Ascending aorta (tissue), 2 donors: ENCODE results near the gene ASIC3. TPM values are rescaled to one million over a fixed set of nuclear protein-coding genes. Genes with fewer than 3 reads are reported as not detected.

Experiments used
- DNase-seq, 2 donors: peaks; one replicate each; pipeline ENCODE4 v3.0.0-alpha.2; 2019; ENCODE audit warnings: low spot score in 2 of 2
- H3K27ac ChIP-seq, 2 donors: fragments of 200-600 bp; sonication (generic); one replicate each; pipeline ENCODE4 v1.5.1; 2016 to 2017; ENCODE audit warnings: mild to moderate bottlenecking in 1 of 2
- H3K27me3 ChIP-seq: fragments of 200-600 bp; sonication (generic); one replicate; pipeline ENCODE4 v1.5.1; 2017
- H3K36me3 ChIP-seq, 2 donors: fragments of 200-600 bp; sonication (generic); one replicate each; pipeline ENCODE4 v1.5.1; 2016
- H3K4me1 ChIP-seq, 2 donors: fragments of 200-600 bp; sonication (generic); one replicate each; pipeline ENCODE4 v1.5.1; 2016 to 2017; ENCODE audit warnings: mild to moderate bottlenecking in 1 of 2
- H3K4me3 ChIP-seq, 2 donors: fragments of 200-600 bp; sonication (generic); one replicate each; pipeline ENCODE4 v1.5.1; 2016 to 2017; ENCODE audit warnings: mild to moderate bottlenecking in 1 of 2
- H3K9me3 ChIP-seq, 2 donors: fragments of 200-600 bp; sonication (generic); one replicate each; pipeline ENCODE4 v1.5.1; 2016
- intact Hi-C: fragments of 100-400 bp; cut with DNase I; formaldehyde crosslinking; loops from one replicate; pipeline ENCODE4 v1.15.1; 2023
- total RNA-seq: library from RNA; depleted of rRNA; stranded (reverse); fragments of >200 nt; gene quantifications from one replicate; pipeline ENCODE4 v1.1.0, GENCODE V29; 2016
- TF ChIP-seq, protein P1 (sequence below), 3 experiments: fragments of 200-600 bp in 2 of 3; fragments of 450-650 bp in 1 of 3; sonication (generic) in 2 of 3; IDR thresholded peaks; one replicate each; pipeline ENCODE4 v1.5.1; 2016 to 2019; ENCODE audit warnings: antibody characterized with exemption in 3 of 3, mild to moderate bottlenecking in 1 of 3, moderate library complexity in 1 of 3

ASIC3 gene
- not detected for total RNA-seq

DNA sequence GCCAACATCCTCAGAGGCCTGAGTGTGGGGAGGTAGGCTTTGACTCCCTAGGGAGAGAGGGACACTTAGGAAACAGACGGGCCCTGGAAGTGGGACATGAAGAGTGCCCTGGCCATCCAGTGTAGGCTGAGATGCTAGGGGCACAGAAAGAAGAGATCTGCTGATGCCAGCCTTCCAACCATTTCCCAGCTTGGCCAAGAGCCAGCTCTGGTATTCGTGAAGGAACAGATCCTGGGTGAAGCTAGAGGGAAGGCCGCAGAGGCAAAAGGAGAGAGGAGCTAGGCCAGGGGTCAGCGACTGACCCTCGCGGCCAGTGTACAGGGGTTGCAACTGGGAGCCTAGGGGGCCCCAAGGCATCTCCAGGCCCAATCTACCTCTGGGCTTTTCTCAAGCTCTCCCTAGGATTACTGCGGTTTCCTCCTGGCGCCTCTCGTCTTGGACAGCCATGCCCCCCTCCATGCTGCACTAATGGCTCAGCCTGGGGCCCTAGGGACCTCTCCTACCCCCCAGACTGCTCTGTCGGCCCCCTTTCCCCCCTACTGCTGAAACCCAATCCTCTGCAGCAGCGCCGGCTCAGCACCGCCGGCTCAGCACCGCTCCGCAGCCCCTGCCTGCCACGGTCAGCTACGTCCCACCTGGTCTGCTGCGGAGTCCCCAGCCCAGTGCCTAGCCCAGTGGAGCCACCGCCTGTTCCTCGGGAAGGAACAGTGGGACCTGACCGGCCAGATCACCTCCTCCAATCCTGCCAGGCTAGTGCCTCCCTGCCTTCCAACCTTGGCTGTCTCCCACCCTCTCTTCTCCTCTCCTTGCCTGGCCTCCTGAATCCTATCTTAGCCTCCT lies at the start of gene ASIC3:
Gene ASIC3, plus strand, starts transcription at position 556 of the 840 bp plus-strand sequence. CDS start 355 bp downstream, outside the sequence.
- no peak within 1 kb of the TSS for H3K4me3 ChIP-seq
- H3K9me3 ChIP-seq = no peaks in the 10 kb centered on the region
- peaks cover 0 to 10% of the 10 kb centered on the region in 2 donors for H3K36me3 ChIP-seq
- H3K4me1 ChIP-seq = peaks cover 0 to 7% of the 10 kb centered on the region in 2 donors
- DNase-seq = no peak
- TF ChIP-seq, protein P1, sequence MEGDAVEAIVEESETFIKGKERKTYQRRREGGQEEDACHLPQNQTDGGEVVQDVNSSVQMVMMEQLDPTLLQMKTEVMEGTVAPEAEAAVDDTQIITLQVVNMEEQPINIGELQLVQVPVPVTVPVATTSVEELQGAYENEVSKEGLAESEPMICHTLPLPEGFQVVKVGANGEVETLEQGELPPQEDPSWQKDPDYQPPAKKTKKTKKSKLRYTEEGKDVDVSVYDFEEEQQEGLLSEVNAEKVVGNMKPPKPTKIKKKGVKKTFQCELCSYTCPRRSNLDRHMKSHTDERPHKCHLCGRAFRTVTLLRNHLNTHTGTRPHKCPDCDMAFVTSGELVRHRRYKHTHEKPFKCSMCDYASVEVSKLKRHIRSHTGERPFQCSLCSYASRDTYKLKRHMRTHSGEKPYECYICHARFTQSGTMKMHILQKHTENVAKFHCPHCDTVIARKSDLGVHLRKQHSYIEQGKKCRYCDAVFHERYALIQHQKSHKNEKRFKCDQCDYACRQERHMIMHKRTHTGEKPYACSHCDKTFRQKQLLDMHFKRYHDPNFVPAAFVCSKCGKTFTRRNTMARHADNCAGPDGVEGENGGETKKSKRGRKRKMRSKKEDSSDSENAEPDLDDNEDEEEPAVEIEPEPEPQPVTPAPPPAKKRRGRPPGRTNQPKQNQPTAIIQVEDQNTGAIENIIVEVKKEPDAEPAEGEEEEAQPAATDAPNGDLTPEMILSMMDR (IDR thresholded peaks at IDR 0.05) = no peak
- no peaks in the 10 kb centered on the region for H3K27me3 ChIP-seq
- no peak within 1 kb of the TSS for H3K27ac ChIP-seq
- intact Hi-C loops = no loop called here

DNA sequence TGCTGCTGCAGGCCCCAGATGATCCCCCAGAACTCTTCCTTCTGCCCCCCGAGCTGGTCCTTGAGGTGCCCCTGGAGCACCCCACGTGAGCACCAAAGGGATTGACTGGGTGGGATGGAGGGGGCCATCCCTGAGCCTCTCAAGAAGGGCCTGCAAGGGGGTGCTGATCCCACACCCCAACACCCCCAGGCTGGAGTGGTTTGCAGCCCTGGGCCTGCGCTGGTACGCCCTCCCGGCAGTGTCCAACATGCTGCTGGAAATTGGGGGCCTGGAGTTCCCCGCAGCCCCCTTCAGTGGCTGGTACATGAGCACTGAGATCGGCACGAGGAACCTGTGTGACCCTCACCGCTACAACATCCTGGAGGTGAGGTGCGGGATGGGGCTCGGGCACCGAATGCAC lies 49.3 kb upstream of the ASIC3 start:
- Histone ChIP-seq H3K27me3 (no peaks in the 10 kb centered on the region), H3K4me1 (no peaks in the 10 kb centered on the region), H3K9me3 (no peaks in the 10 kb centered on the region), H3K36me3 (no peaks in the 10 kb centered on the region), H3K27ac (no peak overlapping the region), H3K4me3 (no peak overlapping the region)
- TF ChIP-seq, protein P1 (IDR thresholded peaks at IDR 0.05) = no peak
- no peak for DNase-seq
- intact Hi-C loops = no loop called here

DNA sequence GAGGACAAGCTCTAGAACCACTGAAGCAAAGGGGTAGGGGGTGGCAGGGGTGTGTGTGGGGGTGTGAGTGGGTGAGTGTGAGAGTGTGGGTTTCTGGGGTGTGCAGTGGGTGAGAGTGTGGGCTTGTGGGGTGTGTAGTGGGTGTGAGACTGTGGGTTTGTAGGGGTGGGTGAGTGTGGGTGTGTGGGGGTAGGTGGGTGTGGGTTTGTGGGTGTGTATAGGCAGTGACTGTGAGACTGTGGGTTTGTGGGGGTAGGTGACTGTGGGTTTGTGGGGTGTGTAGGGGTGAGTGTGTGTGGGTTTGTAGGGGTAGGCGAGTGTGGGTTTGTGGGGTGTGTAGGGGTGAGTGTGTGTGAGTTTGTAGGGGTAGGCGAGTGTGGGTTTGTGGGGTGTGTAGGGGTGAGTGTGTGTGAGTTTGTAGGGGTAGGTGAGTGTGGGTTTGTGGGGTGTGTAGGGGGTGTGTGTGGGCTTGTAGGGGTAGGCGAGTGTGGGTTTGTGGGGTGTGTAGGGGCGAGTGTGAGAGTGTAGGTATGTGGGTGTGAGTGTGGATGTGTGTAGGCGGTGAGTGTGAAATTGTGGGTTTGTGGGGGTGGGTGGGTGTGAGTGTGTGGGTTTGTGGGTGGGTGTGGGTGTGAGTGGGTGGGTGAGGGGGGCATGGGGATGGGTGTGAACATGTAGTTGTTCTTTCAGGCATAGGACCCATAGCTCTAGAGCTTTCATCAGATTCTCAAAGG lies 48.7 kb upstream of the ASIC3 start:
- Histone ChIP-seq H3K9me3 (no peaks in the 10 kb centered on the region), H3K4me1 (no peaks in the 10 kb centered on the region), H3K27me3 (no peaks in the 10 kb centered on the region), H3K27ac (no peak overlapping the region), H3K4me3 (no peak overlapping the region), H3K36me3 (no peaks in the 10 kb centered on the region)
- intact Hi-C loops = no loop called here
- TF ChIP-seq, protein P1 (IDR thresholded peaks at IDR 0.05) = no peak
- DNase-seq = no peak

DNA sequence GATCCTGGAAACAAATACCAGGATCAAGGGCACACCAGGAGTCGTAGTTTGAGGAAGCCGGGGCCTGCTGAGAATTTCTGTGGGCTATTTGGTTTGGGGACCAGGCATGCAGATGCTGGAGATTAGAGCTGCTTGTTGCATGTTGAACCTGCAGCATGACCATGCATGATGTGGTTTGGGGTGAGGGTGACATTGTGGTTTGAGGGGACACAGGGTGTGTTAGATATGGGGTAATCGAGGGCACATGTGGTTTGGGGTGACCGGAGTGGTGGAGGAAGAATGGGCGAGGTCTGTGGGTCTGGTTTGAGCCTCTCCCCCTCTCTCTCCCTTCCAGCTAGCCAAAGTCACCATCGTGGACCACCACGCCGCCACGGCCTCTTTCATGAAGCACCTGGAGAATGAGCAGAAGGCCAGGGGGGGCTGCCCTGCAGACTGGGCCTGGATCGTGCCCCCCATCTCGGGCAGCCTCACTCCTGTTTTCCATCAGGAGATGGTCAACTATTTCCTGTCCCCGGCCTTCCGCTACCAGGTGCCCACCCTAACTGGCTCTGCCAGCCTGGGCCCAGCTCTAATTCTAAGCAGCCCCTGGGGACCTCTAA lies 47.3 kb upstream of the ASIC3 start:
- H3K9me3 ChIP-seq = no peaks in the 10 kb centered on the region

DNA sequence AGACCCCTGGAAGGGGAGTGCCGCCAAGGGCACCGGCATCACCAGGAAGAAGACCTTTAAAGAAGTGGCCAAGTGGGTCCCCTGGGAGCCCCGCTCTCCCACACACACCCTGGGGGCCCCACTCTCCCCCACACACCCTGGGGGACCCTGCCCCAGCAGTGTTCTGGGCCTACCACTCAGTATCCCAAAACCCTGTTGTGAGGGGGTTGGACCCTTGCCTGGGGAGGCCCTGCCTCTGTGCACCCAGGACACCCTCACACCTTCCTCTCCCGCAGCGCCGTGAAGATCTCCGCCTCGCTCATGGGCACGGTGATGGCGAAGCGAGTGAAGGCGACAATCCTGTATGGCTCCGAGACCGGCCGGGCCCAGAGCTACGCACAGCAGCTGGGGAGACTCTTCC lies 46.8 kb upstream of the ASIC3 start:
- no peaks in the 10 kb centered on the region for H3K9me3 ChIP-seq
- no peaks in the 10 kb centered on the region for H3K4me1 ChIP-seq
- no peak overlapping the region for H3K27ac ChIP-seq
- no peak overlapping the region for H3K4me3 ChIP-seq
- no peaks in the 10 kb centered on the region for H3K36me3 ChIP-seq
- TF ChIP-seq, protein P1 (IDR thresholded peaks at IDR 0.05) = no peak
- intact Hi-C loops = no loop called here
- no peak for DNase-seq
- H3K27me3 ChIP-seq = no peaks in the 10 kb centered on the region

More for the DNA sequence above, 47.3 kb upstream of the ASIC3 start:
- no peaks in the 10 kb centered on the region for H3K36me3 ChIP-seq
- intact Hi-C loops = no loop called here
- no peak overlapping the region for H3K4me3 ChIP-seq
- no peak for DNase-seq
- TF ChIP-seq, protein P1 (IDR thresholded peaks at IDR 0.05) = no peak
- no peak overlapping the region for H3K27ac ChIP-seq
- no peaks in the 10 kb centered on the region for H3K4me1 ChIP-seq
- H3K27me3 ChIP-seq = no peaks in the 10 kb centered on the region
